Neutrophil (primary cell): ENCODE results near the gene MAOB.
"Not testable (repeated sequence)": the region's sequence is repeated elsewhere in the genome, so short reads cannot be mapped to it uniquely, and the experiment has no call there.

Source experiments
- H3K27ac ChIP-seq: fragments of 200-600 bp; sonication (generic); 2 replicates; pipeline ENCODE4 v1.5.1; 2016; ENCODE audit warnings: mild to moderate bottlenecking, moderate library complexity
- H3K27me3 ChIP-seq: fragments of 200-600 bp; sonication (generic); 2 replicates; pipeline ENCODE4 v1.6.0; 2016; ENCODE audit warnings: mild to moderate bottlenecking
- H3K36me3 ChIP-seq: fragments of 200-600 bp; sonication (generic); 2 replicates; pipeline ENCODE4 v1.5.1; 2017
- H3K4me1 ChIP-seq, 2 experiments: fragments of 200-600 bp in 1 of 2; sonication (generic) in 1 of 2; 1 replicate in 1 of 2; 2 replicates in 1 of 2; pipeline versions ENCODE4 v1.5.1 to v1.6.1; 2013 to 2016; ENCODE audit warnings: low read depth in 1 of 2, low read length in 1 of 2, mild to moderate bottlenecking in 1 of 2, moderate library complexity in 1 of 2; ENCODE audit not compliant: control insufficient read depth in 1 of 2, insufficient read depth in 1 of 2
- H3K4me3 ChIP-seq, 2 experiments: fragments of 200-600 bp in 1 of 2; sonication (generic) in 1 of 2; 1 replicate in 1 of 2; 2 replicates in 1 of 2; pipeline ENCODE4 v1.5.1; 2013 to 2016; ENCODE audit warnings: low read depth in 1 of 2, low read length in 1 of 2, mild to moderate bottlenecking in 1 of 2, moderate library complexity in 1 of 2
- H3K9me3 ChIP-seq: fragments of 200-600 bp; sonication (generic); 2 replicates; pipeline ENCODE4 v1.5.1; 2016
- CTCF ChIP-seq: fragments of 200-600 bp; sonication (generic); IDR thresholded peaks from 2 replicates; pipeline ENCODE4 v1.5.1; 2016; ENCODE audit warnings: antibody characterized with exemption

MAOB gene

GRCh38 chrX:43882294-43882681 is at the start of gene MAOB:
Gene MAOB (minus strand): TSS chrX:43882450. CDS start chrX:43882299, 151 bp downstream.
- H3K36me3 ChIP-seq, result no peaks in the 10 kb centered on the region
- no peaks in the 10 kb centered on the region for H3K9me3 ChIP-seq
- H3K27ac ChIP-seq, result no peak within 1 kb of the TSS
- TF ChIP-seq CTCF, result no peak
- H3K4me1 ChIP-seq, result no peaks in the 10 kb centered on the region
- H3K4me3 ChIP-seq, result no peak within 1 kb of the TSS
- H3K27me3 ChIP-seq, result peaks cover 33% of the 10 kb centered on the region

GRCh38 chrX:43922032-43922431 is 39.8 kb upstream of the MAOB start:
- H3K9me3 ChIP-seq, H3K27ac ChIP-seq, H3K4me1 ChIP-seq, H3K36me3 ChIP-seq, H3K4me3 ChIP-seq, H3K27me3 ChIP-seq: not testable (repeated sequence)

- not testable (repeated sequence) for H3K27me3 ChIP-seq, H3K9me3 ChIP-seq, H3K4me3 ChIP-seq, H3K4me1 ChIP-seq, H3K36me3 ChIP-seq, H3K27ac ChIP-seq
Measured at GRCh38 chrX:43910772-43911171, 28.5 kb upstream of the MAOB start.

GRCh38 chrX:43910012-43910411 is 27.8 kb upstream of the MAOB start:
- Histone ChIP-seq H3K27ac (no peak overlapping the region), H3K27me3 (no peaks in the 10 kb centered on the region), H3K4me3 (no peak overlapping the region), H3K36me3 (no peaks in the 10 kb centered on the region), H3K9me3 (no peaks in the 10 kb centered on the region), H3K4me1 (no peaks in the 10 kb centered on the region)
- no peak for TF ChIP-seq CTCF

GRCh38 chrX:43909141-43909540 is 26.9 kb upstream of the MAOB start:
- Histone ChIP-seq H3K9me3 (no peaks in the 10 kb centered on the region), H3K27ac (no peak overlapping the region), H3K4me3 (no peak overlapping the region), H3K27me3 (no peaks in the 10 kb centered on the region), H3K36me3 (no peaks in the 10 kb centered on the region), H3K4me1 (no peaks in the 10 kb centered on the region)
- no peak for TF ChIP-seq CTCF

GRCh38 chrX:43899878-43900815 is 17.9 kb upstream of the MAOB start:
- TF ChIP-seq CTCF, result no peak
- no peaks in the 10 kb centered on the region for H3K27me3 ChIP-seq
- H3K4me1 ChIP-seq, result no peaks in the 10 kb centered on the region
- H3K9me3 ChIP-seq, result no peaks in the 10 kb centered on the region
- H3K27ac ChIP-seq, result no peak overlapping the region
- no peaks in the 10 kb centered on the region for H3K36me3 ChIP-seq
- no peak overlapping the region for H3K4me3 ChIP-seq
